Prostate gland (tissue), 2 donors: ENCODE results near the gene HCN3.
A peak's percentile ranks its signal among the peaks of the same experiment; 100 is the strongest.

Source experiments
- CTCF ChIP-seq, 4 experiments: fragments of 200-600 bp in 2 of 4; fragments of 450-650 bp in 2 of 4; sonication (generic) in 2 of 4; IDR thresholded peaks; 1 replicate in 3 of 4; 2 replicates in 1 of 4; pipeline ENCODE4 v1.5.1; 2016 to 2019; ENCODE audit warnings: antibody characterized with exemption in 4 of 4, mild to moderate bottlenecking in 2 of 4, moderate library complexity in 2 of 4
- POLR2A ChIP-seq: fragments of 450-650 bp; IDR thresholded peaks from one replicate; pipeline ENCODE4 v1.6.1; 2016; ENCODE audit warnings: antibody characterized with exemption, mild to moderate bottlenecking
- POLR2AphosphoS5 ChIP-seq: sonication (generic); formaldehyde crosslinking; IDR thresholded peaks from one replicate; pipeline ENCODE4 v1.6.1; 2017; ENCODE audit warnings: antibody characterized with exemption

DNA sequence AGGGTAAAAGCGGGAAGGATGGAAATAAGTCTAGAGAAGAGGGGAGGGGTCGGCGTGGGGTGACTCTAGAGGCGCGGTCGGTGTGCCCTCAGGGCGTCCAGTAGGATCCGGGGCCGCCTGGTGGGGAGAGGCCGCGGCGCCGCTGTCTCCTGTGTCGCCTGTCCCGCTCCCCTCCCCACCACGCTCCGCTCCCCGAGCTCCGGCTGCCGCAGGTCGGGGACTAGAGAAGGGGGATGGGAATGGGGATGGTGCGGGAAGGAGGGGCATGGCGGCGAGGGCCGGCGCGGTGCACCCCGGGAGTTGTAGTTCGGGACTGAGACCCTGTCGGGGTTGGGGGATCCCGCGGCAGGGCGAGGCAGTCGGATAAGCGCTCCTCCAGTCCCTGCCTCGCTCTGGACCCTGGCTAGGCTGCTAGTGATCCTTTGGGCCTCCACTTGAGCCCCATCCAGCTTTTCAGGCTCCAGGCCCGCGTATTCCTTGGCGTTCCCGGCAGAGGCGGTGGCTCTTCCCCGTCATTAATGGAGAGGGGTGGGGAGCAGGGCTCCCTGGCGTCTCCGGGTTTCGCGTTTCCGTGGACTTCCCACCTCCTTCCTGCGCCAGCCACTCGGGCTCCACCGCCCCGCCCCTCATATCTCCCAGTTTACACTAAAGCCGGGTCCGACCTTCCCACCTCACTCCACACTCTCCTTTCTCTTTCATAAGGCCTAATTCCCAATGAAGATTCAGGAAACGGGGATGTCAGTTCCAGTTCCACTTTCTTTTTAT lies 21.8 kb upstream of the HCN3 start, which contains the start of gene ENTREP3:
- TF ChIP-seq CTCF (IDR thresholded peaks at IDR 0.05), result peak in 1 of 4 experiments; percentile 40
- TF ChIP-seq POLR2AphosphoS5, result peak; percentile 91
- TF ChIP-seq POLR2A, result peak; percentile 68
